ENCODE measurements around the gene TMEM54.

DNA sequence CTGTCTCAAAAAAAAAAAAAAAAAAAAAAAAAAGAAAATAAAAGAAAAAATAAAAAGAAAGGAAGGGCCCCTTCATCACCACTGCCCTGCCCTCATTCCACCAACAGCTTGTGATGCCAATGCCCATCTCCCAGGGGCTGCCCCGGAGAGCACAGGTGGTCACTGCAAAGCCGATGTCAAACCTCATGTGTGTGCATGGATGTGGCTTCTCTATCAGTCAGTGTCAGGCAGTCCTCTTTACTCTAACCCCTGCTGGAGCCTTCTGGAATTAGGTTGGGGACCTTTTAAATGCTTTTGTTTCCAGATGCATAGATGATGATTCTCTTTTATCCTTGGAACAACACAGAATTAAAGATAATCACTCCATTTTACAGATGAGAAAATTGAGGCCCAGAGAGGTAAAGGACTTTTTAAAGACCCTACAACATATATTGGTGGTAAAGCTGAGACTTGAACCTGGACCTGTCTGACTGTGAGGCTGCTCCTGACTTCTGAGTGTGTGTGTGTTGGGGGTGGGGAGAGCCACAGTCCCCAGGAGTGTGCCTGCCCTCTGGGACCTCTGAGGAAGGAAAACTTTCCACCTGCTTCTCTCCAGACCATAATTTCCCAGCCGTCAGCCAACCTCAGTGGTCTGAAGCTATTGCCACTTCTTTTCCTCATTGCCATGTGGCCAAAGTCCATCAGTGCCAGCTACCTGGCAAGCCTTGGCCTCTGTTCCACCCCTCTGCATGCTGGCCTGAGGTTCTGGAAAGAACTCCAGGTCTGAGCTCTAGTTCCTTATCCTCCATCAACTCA, 3.0 kb upstream of the TMEM54 start:
- TF ChIP-seq, protein P1, sequence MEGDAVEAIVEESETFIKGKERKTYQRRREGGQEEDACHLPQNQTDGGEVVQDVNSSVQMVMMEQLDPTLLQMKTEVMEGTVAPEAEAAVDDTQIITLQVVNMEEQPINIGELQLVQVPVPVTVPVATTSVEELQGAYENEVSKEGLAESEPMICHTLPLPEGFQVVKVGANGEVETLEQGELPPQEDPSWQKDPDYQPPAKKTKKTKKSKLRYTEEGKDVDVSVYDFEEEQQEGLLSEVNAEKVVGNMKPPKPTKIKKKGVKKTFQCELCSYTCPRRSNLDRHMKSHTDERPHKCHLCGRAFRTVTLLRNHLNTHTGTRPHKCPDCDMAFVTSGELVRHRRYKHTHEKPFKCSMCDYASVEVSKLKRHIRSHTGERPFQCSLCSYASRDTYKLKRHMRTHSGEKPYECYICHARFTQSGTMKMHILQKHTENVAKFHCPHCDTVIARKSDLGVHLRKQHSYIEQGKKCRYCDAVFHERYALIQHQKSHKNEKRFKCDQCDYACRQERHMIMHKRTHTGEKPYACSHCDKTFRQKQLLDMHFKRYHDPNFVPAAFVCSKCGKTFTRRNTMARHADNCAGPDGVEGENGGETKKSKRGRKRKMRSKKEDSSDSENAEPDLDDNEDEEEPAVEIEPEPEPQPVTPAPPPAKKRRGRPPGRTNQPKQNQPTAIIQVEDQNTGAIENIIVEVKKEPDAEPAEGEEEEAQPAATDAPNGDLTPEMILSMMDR (IDR thresholded peaks at IDR 0.05; ENCODE audit: poor library complexity), result no peak
- no peak for TF ChIP-seq EZH2 (IDR thresholded peaks at IDR 0.05; ENCODE audit: borderline replicate concordance)
